Transverse colon (tissue), 4 donors: ENCODE data around the gene KCND2. TPM values are rescaled to one million over a fixed set of nuclear protein-coding genes. Genes with fewer than 3 reads are reported as not detected.

Experiments
- DNase-seq: peaks from one replicate; pipeline ENCODE4 v3.0.0-alpha.2; 2019
- H3K27ac ChIP-seq, 4 donors: fragments of 200-600 bp; sonication (generic); 2 replicates each; pipeline ENCODE4 v1.5.1; 2016 to 2018; ENCODE audit warnings: inconsistent platforms in 4 of 4
- H3K27me3 ChIP-seq: fragments of 200-600 bp; sonication (generic); 2 replicates; pipeline ENCODE4 v1.5.1; 2017; ENCODE audit warnings: inconsistent platforms
- H3K36me3 ChIP-seq, 4 donors: fragments of 200-600 bp; sonication (generic); 2 replicates each; pipeline ENCODE4 v1.5.1; 2017 to 2019; ENCODE audit warnings: inconsistent platforms in 4 of 4
- H3K4me1 ChIP-seq, 4 donors: fragments of 200-600 bp; sonication (generic); 2 replicates each; pipeline ENCODE4 v1.5.1; 2017 to 2020; ENCODE audit warnings: inconsistent platforms in 4 of 4
- H3K4me3 ChIP-seq, 4 donors: fragments of 200-600 bp; sonication (generic); 1 replicate in 1 of 4; 2 replicates in 3 of 4; pipeline versions ENCODE4 v1.5.1 to v1.6.1; 2017 to 2019; ENCODE audit warnings: inconsistent platforms in 4 of 4
- H3K9me3 ChIP-seq, 2 donors: fragments of 200-600 bp; sonication (generic); 2 replicates each; pipeline ENCODE4 v1.5.1; 2017 to 2019; ENCODE audit warnings: inconsistent platforms in 2 of 2
- CTCF ChIP-seq, 5 experiments: fragments of 200-600 bp in 3 of 5; fragments of 450-650 bp in 2 of 5; sonication (generic) in 3 of 5; IDR thresholded peaks; 1 replicate in 2 of 5; 2 replicates in 3 of 5; pipeline ENCODE4 v1.5.1; 2016 to 2017; ENCODE audit warnings: antibody characterized with exemption in 5 of 5, inconsistent platforms in 3 of 5, mild to moderate bottlenecking in 2 of 5, moderate library complexity in 1 of 5
- EP300 ChIP-seq: sonication (generic); formaldehyde crosslinking; IDR thresholded peaks from one replicate; pipeline ENCODE4 v1.6.1; 2017; ENCODE audit warnings: antibody characterized with exemption, low read depth
- POLR2A ChIP-seq: fragments of 450-650 bp; IDR thresholded peaks from one replicate; pipeline ENCODE4 v1.6.1; 2016; ENCODE audit warnings: antibody characterized with exemption, mild to moderate bottlenecking, moderate library complexity
- POLR2AphosphoS5 ChIP-seq, 3 donors: sonication (generic); formaldehyde crosslinking; IDR thresholded peaks; one replicate each; pipeline ENCODE4 v1.6.1; 2016; ENCODE audit warnings: antibody characterized with exemption in 3 of 3
- WGBS, 2 donors: methylation state at CpG; one replicate each; pipeline ENCODE4 v1.1.5; 2018; ENCODE audit warnings: low coverage in 1 of 2; 5-methylcytosine and 5-hydroxymethylcytosine counted together
- in situ Hi-C, 4 donors: fragments of 200-750 bp; cut with MboI; loops; one replicate each; pipeline versions ENCODE4 v1.15.0 to v1.15.1; 2017; ENCODE audit warnings: low sequenced_read_pairs in 3 of 4, low pct_ligation_motif_present in 1 of 4, low pct_unique_long_range_greater_than_20kb in 1 of 4
- intact Hi-C: fragments of 100-400 bp; cut with DNase I; formaldehyde crosslinking; loops from one replicate; pipeline ENCODE4 v1.15.1; 2023; ENCODE audit warnings: low total_unique reads
- total RNA-seq, 4 donors: library from RNA; depleted of rRNA; stranded (reverse); fragments of >200 nt; gene quantifications; one replicate each; pipeline ENCODE4 v1.1.0, GENCODE V29; 2016

The KCND2 gene
- total RNA-seq, 4 donors from 2014 or later: 0.14 to 1.00 (median 0.32) TPM; not detected in 1

GRCh38 chr7:120320218-120320961 lies 47.4 kb downstream of the KCND2 start:
- DNase-seq: no peak
- H3K27ac ChIP-seq: no peak overlapping the region
- H3K4me1 ChIP-seq: no peaks in the 10 kb centered on the region
- in situ Hi-C loops: no loop called here
- intact Hi-C loops: no loop called here
- H3K27me3 ChIP-seq: no peaks in the 10 kb centered on the region
- WGBS, 2 donors: 57 to 70% methylated on average over 3 of the region's 3 CpGs
- no peak for TF ChIP-seq EP300
- TF ChIP-seq CTCF (IDR thresholded peaks at IDR 0.05): no peak
- TF ChIP-seq POLR2A: no peak
- TF ChIP-seq POLR2AphosphoS5 (IDR thresholded peaks at IDR 0.05): no peak
- H3K4me3 ChIP-seq: no peak overlapping the region
- H3K36me3 ChIP-seq: no peaks in the 10 kb centered on the region
- H3K9me3 ChIP-seq: no peaks in the 10 kb centered on the region

- 32 to 48% methylated on average over 1 of the region's 1 CpG for WGBS, 2 donors
- intact Hi-C loops (no loop called here), in situ Hi-C loops (no loop called here)
- Histone ChIP-seq H3K4me1 (no peaks in the 10 kb centered on the region), H3K27me3 (no peaks in the 10 kb centered on the region), H3K4me3 (no peak overlapping the region), H3K27ac (no peak overlapping the region), H3K9me3 (no peaks in the 10 kb centered on the region), H3K36me3 (no peaks in the 10 kb centered on the region)
- no peak for TF ChIP-seq POLR2AphosphoS5 (IDR thresholded peaks at IDR 0.05)
- no peak for TF ChIP-seq EP300
- TF ChIP-seq POLR2A: no peak
- no peak for TF ChIP-seq CTCF (IDR thresholded peaks at IDR 0.05)
- no peak for DNase-seq
These were observed 54.1 kb downstream of the KCND2 start for GRCh38 chr7:120327054-120327453.

GRCh38 chr7:120332433-120332832 lies 59.5 kb downstream of the KCND2 start:
- TF ChIP-seq CTCF (IDR thresholded peaks at IDR 0.05) (no peak), POLR2A (no peak), EP300 (no peak), POLR2AphosphoS5 (IDR thresholded peaks at IDR 0.05) (no peak)
- intact Hi-C loops: no loop called here
- Histone ChIP-seq H3K4me1 (no peaks in the 10 kb centered on the region), H3K9me3 (no peaks in the 10 kb centered on the region), H3K36me3 (no peaks in the 10 kb centered on the region), H3K27ac (no peak overlapping the region), H3K4me3 (no peak overlapping the region), H3K27me3 (no peaks in the 10 kb centered on the region)
- WGBS, 2 donors: 73 to 89% methylated on average over 2 of the region's 2 CpGs
- no peak for DNase-seq
- in situ Hi-C loops: no loop called here

GRCh38 chr7:120334475-120334874 lies 61.5 kb downstream of the KCND2 start:
- Histone ChIP-seq H3K27ac (no peak overlapping the region), H3K27me3 (no peaks in the 10 kb centered on the region), H3K36me3 (no peaks in the 10 kb centered on the region), H3K4me1 (no peaks in the 10 kb centered on the region), H3K9me3 (no peaks in the 10 kb centered on the region), H3K4me3 (no peak overlapping the region)
- in situ Hi-C loops (no loop called here), intact Hi-C loops (no loop called here)
- WGBS, 2 donors: 63% methylated on average over 1 of the region's 1 CpG; no CpG with 5 or more reads in 1 of the 2 donors
- DNase-seq: no peak
- TF ChIP-seq EP300 (no peak), CTCF (IDR thresholded peaks at IDR 0.05) (no peak), POLR2A (no peak)
